Thoracic aorta (tissue), 2 donors: Measurements from ENCODE around the gene ALOX5. TPM values are rescaled to one million over a fixed set of nuclear protein-coding genes. Genes with fewer than 3 reads are reported as not detected.

Experiments used
- ATAC-seq: fragments of 150-250 bp; one replicate; pipeline ENCODE4 v1.8.0; 2017; ENCODE audit warnings: low read depth; ENCODE audit not compliant: insufficient number of reproducible peaks, low FRiP score
- DNase-seq: peaks from one replicate; pipeline ENCODE4 v3.0.0-alpha.2; 2020; ENCODE audit warnings: low spot score
- H3K27ac ChIP-seq, 2 donors: fragments of 200-600 bp; sonication (generic); 1 replicate in 1 of 2; 2 replicates in 1 of 2; pipeline ENCODE4 v1.5.1; 2016; ENCODE audit warnings: mild to moderate bottlenecking in 2 of 2, moderate library complexity in 2 of 2
- H3K27me3 ChIP-seq: fragments of 200-600 bp; sonication (generic); replicated peaks from 2 replicates; pipeline ENCODE4 v1.6.0; 2016; ENCODE audit warnings: mild to moderate bottlenecking; ENCODE audit not compliant: insufficient read depth
- H3K36me3 ChIP-seq: fragments of 200-600 bp; sonication (generic); one replicate; pipeline ENCODE4 v1.5.1; 2016
- H3K4me1 ChIP-seq, 2 donors: fragments of 200-600 bp; sonication (generic); 1 replicate in 1 of 2; 2 replicates in 1 of 2; pipeline versions ENCODE4 v1.5.1 to v1.6.0; 2016; ENCODE audit warnings: low read depth in 2 of 2, mild to moderate bottlenecking in 1 of 2; ENCODE audit not compliant: control insufficient read depth in 1 of 2
- H3K4me3 ChIP-seq: fragments of 200-600 bp; sonication (generic); 2 replicates; pipeline ENCODE4 v1.5.1; 2016; ENCODE audit warnings: mild to moderate bottlenecking
- H3K9me3 ChIP-seq: fragments of 200-600 bp; sonication (generic); 2 replicates; pipeline ENCODE4 v1.5.1; 2016
- CTCF ChIP-seq: fragments of 200-600 bp; sonication (generic); IDR thresholded peaks from one replicate; pipeline ENCODE4 v1.5.1; 2019; ENCODE audit warnings: antibody characterized with exemption
- total RNA-seq, 2 donors: library from RNA; depleted of rRNA; stranded (reverse); fragments of >200 nt; gene quantifications; one replicate each; pipeline versions ENCODE4 v1.1.0 to v1.2.3, GENCODE V29; 2016

Gene ALOX5
- total RNA-seq, 2 donors from 2014 or later: 64.1 to 69.7 TPM

GRCh38 chr10:45368181-45368580 is 5.8 kb upstream of the ALOX5 start:
- no peaks in the 10 kb centered on the region for H3K9me3 ChIP-seq
- H3K4me1 ChIP-seq: peaks cover 0 to 3% of the 10 kb centered on the region in 2 donors
- no peaks in the 10 kb centered on the region for H3K36me3 ChIP-seq
- TF ChIP-seq CTCF: no peak
- no peaks in the 10 kb centered on the region for H3K27me3 ChIP-seq
- H3K4me3 ChIP-seq: no peak overlapping the region
- H3K27ac ChIP-seq: no peak overlapping the region
- no peak for DNase-seq
- no peak for ATAC-seq

- H3K27me3 ChIP-seq: no peaks in the 10 kb centered on the region
- no peaks in the 10 kb centered on the region for H3K9me3 ChIP-seq
- TF ChIP-seq CTCF: no peak
- DNase-seq: no peak
- H3K36me3 ChIP-seq: no peaks in the 10 kb centered on the region
- ATAC-seq: no peak
- H3K4me1 ChIP-seq: peaks cover 8 to 12% of the 10 kb centered on the region in 2 donors
- H3K4me3 ChIP-seq: no peak overlapping the region
- H3K27ac ChIP-seq: no peak overlapping the region
These were observed 3.6 kb upstream of the ALOX5 start for GRCh38 chr10:45370202-45370955.

GRCh38 chr10:45371560-45371959 is 2.5 kb upstream of the ALOX5 start:
- no peak overlapping the region for H3K27ac ChIP-seq
- no peak for DNase-seq
- H3K36me3 ChIP-seq: no peaks in the 10 kb centered on the region
- no peak for ATAC-seq
- no peak for TF ChIP-seq CTCF
- H3K9me3 ChIP-seq: no peaks in the 10 kb centered on the region
- H3K27me3 ChIP-seq: no peaks in the 10 kb centered on the region
- H3K4me1 ChIP-seq: peaks cover 8 to 12% of the 10 kb centered on the region in 2 donors
- H3K4me3 ChIP-seq: no peak overlapping the region

GRCh38 chr10:45372251-45372951 is 1.6 kb upstream of the ALOX5 start:
- TF ChIP-seq CTCF: no peak
- Histone ChIP-seq H3K27me3 (no peaks in the 10 kb centered on the region), H3K4me1 (peaks cover 8 to 12% of the 10 kb centered on the region in 2 donors), H3K27ac (no peak overlapping the region), H3K9me3 (no peaks in the 10 kb centered on the region), H3K4me3 (no peak overlapping the region), H3K36me3 (no peaks in the 10 kb centered on the region)
- DNase-seq: no peak
- no peak for ATAC-seq

- Histone ChIP-seq H3K27ac (no peak overlapping the region), H3K27me3 (no peaks in the 10 kb centered on the region), H3K36me3 (no peaks in the 10 kb centered on the region), H3K4me3 (peak overlapping the region; percentile 69), H3K4me1 (peaks cover 8 to 12% of the 10 kb centered on the region in 2 donors), H3K9me3 (no peaks in the 10 kb centered on the region)
- no peak for DNase-seq
- no peak for ATAC-seq
- TF ChIP-seq CTCF: no peak
These were observed 927 bp upstream of the ALOX5 start for GRCh38 chr10:45373003-45373575.
